ENCODE data around the gene ACAD10. TPM values are rescaled to one million over a fixed set of nuclear protein-coding genes. Genes with fewer than 3 reads are reported as not detected.

ACAD10 gene
- total and polyA plus RNA-seq, 10 of the 15 experiments (the other 5 are each of a cell fraction or from before 2014, with no cell fraction given) = 2.9 to 21.9 (median 17.5) TPM

DNA sequence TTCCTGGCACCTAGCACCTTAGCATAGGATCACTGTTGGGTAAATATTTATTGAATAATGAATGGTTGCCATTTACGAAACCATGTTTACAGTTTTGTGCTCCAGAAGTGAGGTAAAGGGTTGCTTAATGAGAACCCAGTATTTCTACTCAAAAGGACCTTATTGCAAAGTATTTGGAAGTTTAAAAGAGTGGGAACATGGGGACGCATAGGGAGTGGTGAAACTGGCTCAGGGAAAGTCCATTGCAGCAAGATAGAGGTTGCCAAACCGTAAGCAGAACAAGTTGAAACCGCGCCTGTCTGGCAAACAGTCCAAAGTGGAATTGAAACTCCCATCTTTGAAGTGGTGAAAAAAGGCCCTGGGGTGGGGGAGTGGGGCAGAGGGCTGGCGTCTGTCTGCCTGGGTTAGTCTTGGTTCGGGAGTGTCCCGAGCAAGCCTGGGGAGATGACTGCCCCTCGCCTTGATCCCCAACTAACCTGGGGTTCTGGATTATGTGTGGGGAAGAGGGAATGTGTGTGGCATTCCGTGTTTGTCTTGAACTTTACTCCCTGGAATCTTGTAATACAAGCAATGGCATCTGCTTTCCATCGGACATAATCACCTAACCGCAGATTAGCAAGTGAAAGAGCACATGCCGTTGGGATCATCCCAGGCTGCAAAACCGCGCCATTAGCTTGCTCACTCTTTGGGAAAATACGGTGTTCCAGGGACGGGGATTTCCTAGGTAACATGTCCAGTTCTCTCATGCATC, 88.1 kb downstream of the ACAD10 start (continued):
- TF ChIP-seq NR2F1 (conservative IDR thresholded peaks at IDR 0.05) (peak; percentile 45; the same call in 1 of the 2 replicates), CHD2 (IDR thresholded peaks at IDR 0.05; ENCODE audit: borderline replicate concordance, low read depth, low read length) (no peak), CREB1 (IDR thresholded peaks at IDR 0.05; ENCODE audit: low read depth) (no peak), SPI1 (IDR thresholded peaks at IDR 0.05; ENCODE audit: borderline replicate concordance, insufficient read depth, low read depth, low read length) (peak; percentile 87), STAT1 (conservative IDR thresholded peaks at IDR 0.05) (no peak), MLLT1 (IDR thresholded peaks at IDR 0.05) (peak; percentile 77), ZNF24 (IDR thresholded peaks at IDR 0.05) (peak; percentile 34; the same call in 1 of the 2 replicates), TAF1 (IDR thresholded peaks at IDR 0.05; ENCODE audit: borderline replicate concordance, low read depth, low read length) (0 out of 2 replicates have a peak, but pooled peaks have one; percentile 23), RELA (IDR thresholded peaks at IDR 0.05; ENCODE audit: borderline replicate concordance, partially characterized antibody) (peak; percentile 26), SRF (IDR thresholded peaks at IDR 0.05; ENCODE audit: low read depth in 2 of 2, low read length in 2 of 2) (no peak), NR2C2 (IDR thresholded peaks at IDR 0.05; ENCODE audit: borderline replicate concordance, control insufficient read depth, insufficient read length, low read depth) (no peak), BMI1 (IDR thresholded peaks at IDR 0.05; ENCODE audit: borderline replicate concordance) (no peak), ATF7 (IDR thresholded peaks at IDR 0.05; ENCODE audit: low read depth) (peak; percentile 51), LARP7 (IDR thresholded peaks at IDR 0.05) (no peak)
- TF ChIP-seq, protein P1, sequence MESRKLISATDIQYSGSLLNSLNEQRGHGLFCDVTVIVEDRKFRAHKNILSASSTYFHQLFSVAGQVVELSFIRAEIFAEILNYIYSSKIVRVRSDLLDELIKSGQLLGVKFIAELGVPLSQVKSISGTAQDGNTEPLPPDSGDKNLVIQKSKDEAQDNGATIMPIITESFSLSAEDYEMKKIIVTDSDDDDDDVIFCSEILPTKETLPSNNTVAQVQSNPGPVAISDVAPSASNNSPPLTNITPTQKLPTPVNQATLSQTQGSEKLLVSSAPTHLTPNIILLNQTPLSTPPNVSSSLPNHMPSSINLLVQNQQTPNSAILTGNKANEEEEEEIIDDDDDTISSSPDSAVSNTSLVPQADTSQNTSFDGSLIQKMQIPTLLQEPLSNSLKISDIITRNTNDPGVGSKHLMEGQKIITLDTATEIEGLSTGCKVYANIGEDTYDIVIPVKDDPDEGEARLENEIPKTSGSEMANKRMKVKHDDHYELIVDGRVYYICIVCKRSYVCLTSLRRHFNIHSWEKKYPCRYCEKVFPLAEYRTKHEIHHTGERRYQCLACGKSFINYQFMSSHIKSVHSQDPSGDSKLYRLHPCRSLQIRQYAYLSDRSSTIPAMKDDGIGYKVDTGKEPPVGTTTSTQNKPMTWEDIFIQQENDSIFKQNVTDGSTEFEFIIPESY (IDR thresholded peaks at IDR 0.05) = no peak
- TF ChIP-seq, protein P2, sequence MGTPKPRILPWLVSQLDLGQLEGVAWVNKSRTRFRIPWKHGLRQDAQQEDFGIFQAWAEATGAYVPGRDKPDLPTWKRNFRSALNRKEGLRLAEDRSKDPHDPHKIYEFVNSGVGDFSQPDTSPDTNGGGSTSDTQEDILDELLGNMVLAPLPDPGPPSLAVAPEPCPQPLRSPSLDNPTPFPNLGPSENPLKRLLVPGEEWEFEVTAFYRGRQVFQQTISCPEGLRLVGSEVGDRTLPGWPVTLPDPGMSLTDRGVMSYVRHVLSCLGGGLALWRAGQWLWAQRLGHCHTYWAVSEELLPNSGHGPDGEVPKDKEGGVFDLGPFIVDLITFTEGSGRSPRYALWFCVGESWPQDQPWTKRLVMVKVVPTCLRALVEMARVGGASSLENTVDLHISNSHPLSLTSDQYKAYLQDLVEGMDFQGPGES (IDR thresholded peaks at IDR 0.05) = no peak
- TF ChIP-seq, protein P3, sequence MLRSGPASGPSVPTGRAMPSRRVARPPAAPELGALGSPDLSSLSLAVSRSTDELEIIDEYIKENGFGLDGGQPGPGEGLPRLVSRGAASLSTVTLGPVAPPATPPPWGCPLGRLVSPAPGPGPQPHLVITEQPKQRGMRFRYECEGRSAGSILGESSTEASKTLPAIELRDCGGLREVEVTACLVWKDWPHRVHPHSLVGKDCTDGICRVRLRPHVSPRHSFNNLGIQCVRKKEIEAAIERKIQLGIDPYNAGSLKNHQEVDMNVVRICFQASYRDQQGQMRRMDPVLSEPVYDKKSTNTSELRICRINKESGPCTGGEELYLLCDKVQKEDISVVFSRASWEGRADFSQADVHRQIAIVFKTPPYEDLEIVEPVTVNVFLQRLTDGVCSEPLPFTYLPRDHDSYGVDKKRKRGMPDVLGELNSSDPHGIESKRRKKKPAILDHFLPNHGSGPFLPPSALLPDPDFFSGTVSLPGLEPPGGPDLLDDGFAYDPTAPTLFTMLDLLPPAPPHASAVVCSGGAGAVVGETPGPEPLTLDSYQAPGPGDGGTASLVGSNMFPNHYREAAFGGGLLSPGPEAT (IDR thresholded peaks at IDR 0.05; ENCODE audit: low read depth) = peak; percentile 95
- TF ChIP-seq, protein P4, sequence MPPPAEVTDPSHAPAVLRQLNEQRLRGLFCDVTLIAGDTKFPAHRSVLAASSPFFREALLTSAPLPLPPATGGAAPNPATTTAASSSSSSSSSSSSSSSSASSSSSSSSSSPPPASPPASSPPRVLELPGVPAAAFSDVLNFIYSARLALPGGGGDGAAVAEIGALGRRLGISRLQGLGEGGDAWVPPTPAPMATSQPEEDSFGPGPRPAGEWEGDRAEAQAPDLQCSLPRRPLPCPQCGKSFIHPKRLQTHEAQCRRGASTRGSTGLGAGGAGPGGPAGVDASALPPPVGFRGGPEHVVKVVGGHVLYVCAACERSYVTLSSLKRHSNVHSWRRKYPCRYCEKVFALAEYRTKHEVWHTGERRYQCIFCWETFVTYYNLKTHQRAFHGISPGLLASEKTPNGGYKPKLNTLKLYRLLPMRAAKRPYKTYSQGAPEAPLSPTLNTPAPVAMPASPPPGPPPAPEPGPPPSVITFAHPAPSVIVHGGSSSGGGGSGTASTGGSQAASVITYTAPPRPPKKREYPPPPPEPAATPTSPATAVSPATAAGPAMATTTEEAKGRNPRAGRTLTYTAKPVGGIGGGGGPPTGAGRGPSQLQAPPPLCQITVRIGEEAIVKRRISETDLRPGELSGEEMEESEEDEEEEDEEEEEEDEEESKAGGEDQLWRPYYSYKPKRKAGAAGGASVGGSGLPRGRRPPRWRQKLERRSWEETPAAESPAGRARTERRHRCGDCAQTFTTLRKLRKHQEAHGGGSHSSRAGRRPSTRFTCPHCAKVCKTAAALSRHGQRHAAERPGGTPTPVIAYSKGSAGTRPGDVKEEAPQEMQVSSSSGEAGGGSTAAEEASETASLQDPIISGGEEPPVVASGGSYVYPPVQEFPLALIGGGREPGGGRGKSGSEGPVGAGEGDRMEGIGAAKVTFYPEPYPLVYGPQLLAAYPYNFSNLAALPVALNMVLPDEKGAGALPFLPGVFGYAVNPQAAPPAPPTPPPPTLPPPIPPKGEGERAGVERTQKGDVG (CRISPR knock-in tag; IDR thresholded peaks at IDR 0.05) = no peak
